GM12878 (cell line): ENCODE measurements around the gene FBXL17. TPM values are rescaled to one million over a fixed set of nuclear protein-coding genes. Genes with fewer than 3 reads are reported as not detected.

ENCODE experiments used
- ATAC-seq: fragments of 200-7000 bp; cut with Tn5 transposase; 3 replicates; pipeline ENCODE4 v1.9.1; 2020; ENCODE audit warnings: mild to moderate bottlenecking, moderate library complexity
- BruUV-seq: library from RNA; stranded (reverse); fragments of 400-500 nt; replicated peaks from 2 replicates; lab custom pipeline; 2021; lab: Mats Ljungman, UMichigan
- CTCF ChIA-PET: fragments of 300-600 bp; sonication (Branson Sonifier 250); formaldehyde crosslinking; extraction: SDS; loops from one replicate; lab custom pipeline; 2021; ENCODE audit warnings: inconsistent platforms; lab: Yijun Ruan, JAX
- POLR2A ChIA-PET: fragments of 350-600 bp; formaldehyde crosslinking; extraction: SDS; loops from one replicate; lab custom pipeline; 2021; ENCODE audit warnings: inconsistent platforms; lab: Charles Lee
- RAD21 ChIA-PET: fragments of 300-600 bp; sonication (Branson Sonifier 250); formaldehyde crosslinking; loops from one replicate; lab custom pipeline; 2023; ENCODE audit warnings: antibody characterized with exemption; ENCODE audit not compliant: unreplicated experiment; lab: Charles Lee
- SMC1A ChIA-PET: fragments of 300-600 bp; sonication (Branson Sonifier 250); formaldehyde crosslinking; loops from one replicate; lab custom pipeline; 2023; ENCODE audit not compliant: unreplicated experiment, uncharacterized antibody; lab: Charles Lee
- DNase-seq: peaks from one replicate; pipeline ENCODE4 v3.0.0-alpha.2; 2011; ENCODE audit warnings: low read depth, low spot score
- FAIRE-seq: peaks from 3 replicates; lab custom pipeline; 2011; peaks lifted over from hg19 to GRCh38; lab: Jason Lieb, UNC
- H2AFZ ChIP-seq: 2 replicates; pipeline ENCODE4 v1.6.0; 2011; ENCODE audit warnings: low read depth, low read length, control low read depth; ENCODE audit not compliant: control insufficient read depth
- H3K27ac ChIP-seq: 2 replicates; pipeline ENCODE4 v1.5.1; 2011; ENCODE audit warnings: control low read depth; ENCODE audit not compliant: control insufficient read depth, insufficient read depth
- H3K27me3 ChIP-seq, 2 experiments: replicated peaks in 1 of 2; 2 replicates each; pipeline versions ENCODE4 v1.6.0 to v1.6.1; 2011; ENCODE audit warnings: low read length in 1 of 2; ENCODE audit not compliant: control insufficient read depth in 2 of 2, insufficient read depth in 2 of 2
- H3K36me3 ChIP-seq, 2 experiments: 2 replicates each; pipeline ENCODE4 v1.5.1; 2011; ENCODE audit warnings: low read length in 1 of 2; ENCODE audit not compliant: control insufficient read depth in 2 of 2, insufficient read depth in 2 of 2
- H3K4me1 ChIP-seq: 2 replicates; pipeline ENCODE4 v1.6.1; 2011; ENCODE audit warnings: mild to moderate bottlenecking, low read length, moderate library complexity, mixed read lengths; ENCODE audit not compliant: control insufficient read depth, insufficient read depth
- H3K4me2 ChIP-seq: 2 replicates; pipeline ENCODE4 v1.6.0; 2011; ENCODE audit warnings: control low read depth; ENCODE audit not compliant: control insufficient read depth, insufficient read depth
- H3K4me3 ChIP-seq: fragments of 200-600 bp; sonication (generic); 2 replicates; pipeline ENCODE4 v1.5.1; 2016
- H3K79me2 ChIP-seq: 2 replicates; pipeline ENCODE4 v1.6.0; 2011; ENCODE audit warnings: low read length; ENCODE audit not compliant: control insufficient read depth, insufficient read depth
- H3K9ac ChIP-seq: 2 replicates; pipeline ENCODE4 v1.8.0; 2011; ENCODE audit warnings: low read length, control low read depth, mixed read lengths; ENCODE audit not compliant: control insufficient read depth, insufficient read depth
- H3K9me3 ChIP-seq: replicated peaks from 3 replicates; pipeline ENCODE4 v1.5.1; 2011; ENCODE audit warnings: mild to moderate bottlenecking, low read length; ENCODE audit not compliant: control insufficient read depth, insufficient read depth
- H4K20me1 ChIP-seq: 2 replicates; pipeline ENCODE4 v1.6.0; 2011; ENCODE audit not compliant: control insufficient read depth, insufficient read depth
- CHD4 ChIP-seq: fragments of 200-600 bp; sonication (generic); IDR thresholded peaks from 2 replicates; pipeline ENCODE4 v1.6.1; 2016; ENCODE audit warnings: mild to moderate bottlenecking
- GABPA ChIP-seq: IDR thresholded peaks from 2 replicates; pipeline ENCODE4 v1.6.1; 2014; ENCODE audit warnings: antibody characterized with exemption, low read depth, mild to moderate bottlenecking, inconsistent platforms
- KDM1A ChIP-seq: fragments of 200-600 bp; sonication (generic); IDR thresholded peaks from 2 replicates; pipeline ENCODE4 v1.6.1; 2016; ENCODE audit warnings: borderline replicate concordance
- KLF5 ChIP-seq: fragments of 450-650 bp; IDR thresholded peaks from 2 replicates; pipeline ENCODE4 v1.6.1; 2014; ENCODE audit warnings: mild to moderate bottlenecking; ENCODE audit not compliant: partially characterized antibody
- NR2F1 ChIP-seq: fragments of 450-650 bp; conservative IDR thresholded peaks from 2 replicates; pipeline ENCODE4 v1.6.1; 2017; ENCODE audit warnings: mild to moderate bottlenecking
- POU2F2 ChIP-seq: IDR thresholded peaks from 3 replicates; pipeline ENCODE4 v1.6.1; 2011; ENCODE audit warnings: low read depth, mild to moderate bottlenecking, low read length, borderline replicate concordance
- RAD21 ChIP-seq: IDR thresholded peaks from 2 replicates; pipeline ENCODE4 v1.6.1; 2011; ENCODE audit warnings: mild to moderate bottlenecking, low read depth, low read length, moderate library complexity; ENCODE audit not compliant: insufficient read depth
- SMAD1 ChIP-seq: fragments of 450-650 bp; IDR thresholded peaks from 2 replicates; pipeline ENCODE4 v1.6.1; 2018; ENCODE audit warnings: mild to moderate bottlenecking, low read depth; ENCODE audit not compliant: partially characterized antibody
- SP1 ChIP-seq: IDR thresholded peaks from one replicate; pipeline ENCODE4 v1.6.1; 2011; ENCODE audit warnings: low read depth, low read length
- ZNF274 ChIP-seq: IDR thresholded peaks from one replicate; pipeline ENCODE4 v1.8.0; 2011; ENCODE audit not compliant: insufficient read length, insufficient read depth
- in situ Hi-C: fragments of 300-500 bp; cut with MboI; formaldehyde crosslinking; loops from 9 replicates; pipeline ENCODE4 v1.14.3; 2018; ENCODE audit warnings: mixed read lengths
- intact Hi-C: fragments of 100-400 bp; cut with micrococcal nuclease; formaldehyde crosslinking; loops from one replicate; pipeline ENCODE4 v1.14.2; 2022; ENCODE audit not compliant: unreplicated experiment
- polyA plus RNA-seq, 11 experiments: library from polyadenylated mRNA; depleted of rRNA in 4 of 11; unstranded in 6 of 11; stranded (reverse) in 5 of 11; fragments of >200 nt; fragmentation: Nextera tagmentation in 4 of 11; fragmentation: Illumina TruSeq in 1 of 11; extraction: Ambion mirVana in 4 of 11; extraction: Trizol in 1 of 11; gene quantifications; 1 replicate in 1 of 11; 2 replicates in 10 of 11; pipeline versions ENCODE4 v1.2.1 to v1.2.3, GENCODE V29; 2011 to 2016; ENCODE audit warnings: inconsistent platforms in 2 of 11, missing spikeins in 2 of 11, low read depth in 1 of 11
- total RNA-seq, 4 experiments: library from RNA; depleted of rRNA in 3 of 4; stranded (reverse); fragments of >200 nt in 3 of 4; fragmentation: Illumina TruSeq in 1 of 4; extraction: Trizol in 1 of 4; gene quantifications; 2 replicates each; pipeline versions ENCODE4 v1.2.1 to v1.2.3, GENCODE V29; 2013 to 2021
- TF ChIP-seq, protein P1 (sequence below): fragments of 450-650 bp; IDR thresholded peaks from 2 replicates; pipeline ENCODE4 v1.6.1; 2017; ENCODE audit warnings: antibody characterized with exemption, mild to moderate bottlenecking, moderate library complexity
- TF ChIP-seq, protein P2 (sequence below): fragments of 450-650 bp; IDR thresholded peaks from 2 replicates; pipeline ENCODE4 v1.6.1; 2017; ENCODE audit warnings: low read depth, mild to moderate bottlenecking, moderate library complexity

Gene FBXL17
- total and polyA plus RNA-seq, 10 of the 15 experiments (the other 5 are each of a cell fraction or from before 2014, with no cell fraction given) = 0.88 to 9.0 (median 4.4) TPM

DNA sequence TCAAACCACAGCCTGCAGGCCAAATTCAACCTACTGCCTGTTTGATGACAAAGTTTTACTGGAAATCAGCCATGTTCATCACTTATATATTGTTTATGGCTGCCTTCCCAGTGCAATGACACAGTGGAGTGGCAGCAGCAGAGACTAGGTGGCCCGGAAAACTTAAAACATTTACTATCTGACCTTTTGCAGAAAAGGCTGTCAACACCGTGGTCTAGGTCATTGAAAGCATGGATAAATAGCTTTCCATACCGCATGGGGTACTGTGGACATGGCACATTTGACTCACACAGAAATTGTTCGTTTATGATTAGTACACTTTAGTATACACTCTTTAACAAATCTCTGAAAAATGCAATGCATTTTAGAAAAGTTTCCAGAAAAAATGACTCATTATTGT, 412.9 kb downstream of the FBXL17 start (continued):
- TF ChIP-seq, protein P1, sequence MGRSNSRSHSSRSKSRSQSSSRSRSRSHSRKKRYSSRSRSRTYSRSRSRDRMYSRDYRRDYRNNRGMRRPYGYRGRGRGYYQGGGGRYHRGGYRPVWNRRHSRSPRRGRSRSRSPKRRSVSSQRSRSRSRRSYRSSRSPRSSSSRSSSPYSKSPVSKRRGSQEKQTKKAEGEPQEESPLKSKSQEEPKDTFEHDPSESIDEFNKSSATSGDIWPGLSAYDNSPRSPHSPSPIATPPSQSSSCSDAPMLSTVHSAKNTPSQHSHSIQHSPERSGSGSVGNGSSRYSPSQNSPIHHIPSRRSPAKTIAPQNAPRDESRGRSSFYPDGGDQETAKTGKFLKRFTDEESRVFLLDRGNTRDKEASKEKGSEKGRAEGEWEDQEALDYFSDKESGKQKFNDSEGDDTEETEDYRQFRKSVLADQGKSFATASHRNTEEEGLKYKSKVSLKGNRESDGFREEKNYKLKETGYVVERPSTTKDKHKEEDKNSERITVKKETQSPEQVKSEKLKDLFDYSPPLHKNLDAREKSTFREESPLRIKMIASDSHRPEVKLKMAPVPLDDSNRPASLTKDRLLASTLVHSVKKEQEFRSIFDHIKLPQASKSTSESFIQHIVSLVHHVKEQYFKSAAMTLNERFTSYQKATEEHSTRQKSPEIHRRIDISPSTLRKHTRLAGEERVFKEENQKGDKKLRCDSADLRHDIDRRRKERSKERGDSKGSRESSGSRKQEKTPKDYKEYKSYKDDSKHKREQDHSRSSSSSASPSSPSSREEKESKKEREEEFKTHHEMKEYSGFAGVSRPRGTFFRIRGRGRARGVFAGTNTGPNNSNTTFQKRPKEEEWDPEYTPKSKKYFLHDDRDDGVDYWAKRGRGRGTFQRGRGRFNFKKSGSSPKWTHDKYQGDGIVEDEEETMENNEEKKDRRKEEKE = no peak
- TF ChIP-seq SMAD1 (no peak), GABPA (no peak), CHD4 (no peak), KLF5 (no peak), RAD21 (no peak), SP1 (no peak)
- TF ChIP-seq, protein P2, sequence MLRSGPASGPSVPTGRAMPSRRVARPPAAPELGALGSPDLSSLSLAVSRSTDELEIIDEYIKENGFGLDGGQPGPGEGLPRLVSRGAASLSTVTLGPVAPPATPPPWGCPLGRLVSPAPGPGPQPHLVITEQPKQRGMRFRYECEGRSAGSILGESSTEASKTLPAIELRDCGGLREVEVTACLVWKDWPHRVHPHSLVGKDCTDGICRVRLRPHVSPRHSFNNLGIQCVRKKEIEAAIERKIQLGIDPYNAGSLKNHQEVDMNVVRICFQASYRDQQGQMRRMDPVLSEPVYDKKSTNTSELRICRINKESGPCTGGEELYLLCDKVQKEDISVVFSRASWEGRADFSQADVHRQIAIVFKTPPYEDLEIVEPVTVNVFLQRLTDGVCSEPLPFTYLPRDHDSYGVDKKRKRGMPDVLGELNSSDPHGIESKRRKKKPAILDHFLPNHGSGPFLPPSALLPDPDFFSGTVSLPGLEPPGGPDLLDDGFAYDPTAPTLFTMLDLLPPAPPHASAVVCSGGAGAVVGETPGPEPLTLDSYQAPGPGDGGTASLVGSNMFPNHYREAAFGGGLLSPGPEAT = no peak

DNA sequence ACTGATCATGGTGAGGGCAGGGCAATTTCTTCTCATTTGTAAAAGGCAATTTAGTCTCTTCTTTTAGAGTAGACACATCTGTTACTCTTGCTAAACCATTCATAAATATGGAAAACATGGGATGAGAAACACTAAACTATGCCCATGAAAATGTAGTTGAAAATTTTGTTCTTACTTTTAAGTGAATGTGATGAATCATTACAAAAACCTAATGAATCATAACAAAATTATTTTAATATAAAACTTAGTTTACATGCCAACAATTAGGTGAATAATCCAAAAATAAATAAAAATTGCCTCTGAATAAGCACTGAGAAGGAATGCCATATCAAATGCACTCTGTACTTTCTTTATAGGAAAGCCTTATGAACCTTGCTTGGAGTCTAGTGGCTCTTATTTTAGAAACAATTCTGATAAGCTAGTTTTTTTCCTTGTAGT, 413.5 kb downstream of the FBXL17 start:
- RAD21 ChIA-PET = no interaction called here

More for the DNA sequence above, 413.5 kb downstream of the FBXL17 start:
- TF ChIP-seq ZNF274 = no peak
- no peak for TF ChIP-seq NR2F1
- TF ChIP-seq POU2F2 = no peak
- TF ChIP-seq KDM1A = no peak
- TF ChIP-seq, all 136 proteins: peak for 0
- H4K20me1 ChIP-seq = no peaks in the 10 kb centered on the region
- H3K27ac ChIP-seq = no peak overlapping the region
- no peaks in the 10 kb centered on the region for H3K9me3 ChIP-seq
- ChIA-PET CTCF (interaction anchor here (0.6 kb wide), 1 partner anchor 19 kb away, joined by 3 read pairs; no protein-coding TSS in a partner anchor), POLR2A (no interaction called here), SMC1A (no interaction called here)
- H3K4me3 ChIP-seq = no peak overlapping the region
- in situ Hi-C loops (no loop called here), intact Hi-C loops (no loop called here)
- H2AFZ ChIP-seq = no peak overlapping the region
- ATAC-seq (no peak), DNase-seq (no peak), FAIRE-seq (no peak)
- H3K36me3 ChIP-seq = no peaks in the 10 kb centered on the region
- H3K27me3 ChIP-seq = no peaks in the 10 kb centered on the region
- BruUV-seq = no TSS peak
- no peaks in the 10 kb centered on the region for H3K79me2 ChIP-seq
- no peaks in the 10 kb centered on the region for H3K4me1 ChIP-seq
- no peak overlapping the region for H3K9ac ChIP-seq
- no peak overlapping the region for H3K4me2 ChIP-seq
